ENCODE results near the gene TMEM131. TPM values are rescaled to one million over a fixed set of nuclear protein-coding genes. Genes with fewer than 3 reads are reported as not detected.

TMEM131 gene
- total RNA-seq, 1 donor from 2014 or later = 58.8 TPM

DNA sequence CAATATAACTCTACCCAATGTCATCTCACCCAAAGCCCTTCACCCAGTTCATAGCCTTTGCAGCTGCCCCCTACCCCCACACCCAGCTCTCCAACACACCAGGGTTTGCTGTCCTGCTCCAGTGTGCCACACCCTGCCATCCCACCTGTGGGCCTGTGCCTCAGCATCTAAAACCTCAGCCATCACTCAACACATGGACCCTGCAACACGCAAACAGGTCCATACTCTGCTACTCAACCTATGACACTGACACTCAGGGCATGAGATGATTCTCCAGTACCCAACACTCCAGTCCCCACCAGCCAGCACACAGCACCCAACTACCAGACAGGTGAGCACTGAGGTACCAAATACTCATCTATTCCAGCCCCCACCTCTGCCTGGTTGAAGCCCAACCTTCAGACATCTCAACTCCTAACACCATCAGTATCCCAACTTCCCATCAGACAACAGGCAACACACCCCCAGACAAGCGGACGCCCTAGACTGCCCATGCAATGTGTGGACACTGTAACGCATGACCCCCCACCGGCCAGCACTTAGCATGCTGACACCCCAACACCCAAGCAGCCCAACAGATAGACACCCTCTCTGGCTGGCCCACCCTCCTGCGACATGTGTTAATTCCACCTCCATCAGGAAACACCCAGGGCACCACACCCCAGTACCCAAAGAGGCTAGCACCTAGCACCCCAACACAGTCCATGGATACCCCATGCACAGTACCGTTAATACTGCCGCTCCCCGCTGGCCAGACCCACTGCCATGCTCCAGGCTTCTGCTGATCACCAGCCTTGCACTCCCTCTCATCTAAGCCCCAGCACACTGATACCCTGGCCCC is 257.3 kb downstream of the TMEM131 start:
- H3K27ac Mint-ChIP-seq = peak overlapping the region; percentile 56
- TF ChIP-seq, protein P1, sequence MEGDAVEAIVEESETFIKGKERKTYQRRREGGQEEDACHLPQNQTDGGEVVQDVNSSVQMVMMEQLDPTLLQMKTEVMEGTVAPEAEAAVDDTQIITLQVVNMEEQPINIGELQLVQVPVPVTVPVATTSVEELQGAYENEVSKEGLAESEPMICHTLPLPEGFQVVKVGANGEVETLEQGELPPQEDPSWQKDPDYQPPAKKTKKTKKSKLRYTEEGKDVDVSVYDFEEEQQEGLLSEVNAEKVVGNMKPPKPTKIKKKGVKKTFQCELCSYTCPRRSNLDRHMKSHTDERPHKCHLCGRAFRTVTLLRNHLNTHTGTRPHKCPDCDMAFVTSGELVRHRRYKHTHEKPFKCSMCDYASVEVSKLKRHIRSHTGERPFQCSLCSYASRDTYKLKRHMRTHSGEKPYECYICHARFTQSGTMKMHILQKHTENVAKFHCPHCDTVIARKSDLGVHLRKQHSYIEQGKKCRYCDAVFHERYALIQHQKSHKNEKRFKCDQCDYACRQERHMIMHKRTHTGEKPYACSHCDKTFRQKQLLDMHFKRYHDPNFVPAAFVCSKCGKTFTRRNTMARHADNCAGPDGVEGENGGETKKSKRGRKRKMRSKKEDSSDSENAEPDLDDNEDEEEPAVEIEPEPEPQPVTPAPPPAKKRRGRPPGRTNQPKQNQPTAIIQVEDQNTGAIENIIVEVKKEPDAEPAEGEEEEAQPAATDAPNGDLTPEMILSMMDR (IDR thresholded peaks at IDR 0.05; ENCODE audit: unreplicated experiment) = no peak
- no peak overlapping the region for H3K4me3 Mint-ChIP-seq (ENCODE audit: low read depth)
- H3K27me3 Mint-ChIP-seq = no peaks in the 10 kb centered on the region
- H3K4me1 Mint-ChIP-seq (ENCODE audit: low read depth) = peaks cover 7% of the 10 kb centered on the region
- no peak for DNase-seq (ENCODE audit: low spot score, unreplicated experiment)
- peaks cover 7% of the 10 kb centered on the region for H3K9me3 Mint-ChIP-seq (ENCODE audit: low read depth)
- H3K36me3 Mint-ChIP-seq (ENCODE audit: insufficient read depth) = peaks cover 4% of the 10 kb centered on the region

DNA sequence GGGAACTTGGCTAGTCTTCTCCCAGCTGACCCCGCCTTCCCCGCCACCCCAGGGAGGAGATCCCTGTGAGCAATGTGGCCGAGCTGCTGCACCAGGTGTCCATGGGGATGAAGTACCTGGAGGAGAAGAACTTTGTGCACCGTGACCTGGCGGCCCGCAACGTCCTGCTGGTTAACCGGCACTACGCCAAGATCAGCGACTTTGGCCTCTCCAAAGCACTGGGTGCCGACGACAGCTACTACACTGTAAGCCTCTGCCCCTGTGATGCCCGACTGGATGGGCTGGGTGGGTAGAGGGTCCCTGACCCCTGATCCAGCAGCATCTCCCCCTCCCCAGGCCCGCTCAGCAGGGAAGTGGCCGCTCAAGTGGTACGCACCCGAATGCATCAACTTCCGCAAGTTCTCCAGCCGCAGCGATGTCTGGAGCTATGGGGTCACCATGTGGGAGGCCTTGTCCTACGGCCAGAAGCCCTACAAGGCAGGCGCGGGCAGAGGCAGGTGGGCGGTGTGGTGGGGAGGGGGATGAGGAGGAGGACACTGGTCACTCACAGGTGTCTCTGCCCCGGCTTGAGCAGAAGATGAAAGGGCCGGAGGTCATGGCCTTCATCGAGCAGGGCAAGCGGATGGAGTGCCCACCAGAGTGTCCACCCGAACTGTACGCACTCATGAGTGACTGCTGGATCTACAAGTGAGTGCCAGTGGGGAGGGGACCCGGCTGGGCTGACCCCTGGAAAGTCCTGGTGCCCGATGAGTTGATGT is 258.1 kb downstream of the TMEM131 start:
- Mint-ChIP-seq H3K36me3 (ENCODE audit: insufficient read depth) (peaks cover 4% of the 10 kb centered on the region), H3K4me3 (ENCODE audit: low read depth) (no peak overlapping the region), H3K27me3 (no peaks in the 10 kb centered on the region), H3K4me1 (ENCODE audit: low read depth) (peaks cover 7% of the 10 kb centered on the region), H3K27ac (no peak overlapping the region), H3K9me3 (ENCODE audit: low read depth) (peaks cover 7% of the 10 kb centered on the region)
- no peak for DNase-seq (ENCODE audit: low spot score, unreplicated experiment)
- TF ChIP-seq, protein P1 (IDR thresholded peaks at IDR 0.05; ENCODE audit: unreplicated experiment) = no peak

- no peak overlapping the region for H3K27ac Mint-ChIP-seq
- TF ChIP-seq, protein P1 (IDR thresholded peaks at IDR 0.05; ENCODE audit: unreplicated experiment) = no peak
- H3K9me3 Mint-ChIP-seq (ENCODE audit: low read depth) = peaks cover 6% of the 10 kb centered on the region
- peaks cover 6% of the 10 kb centered on the region for H3K4me1 Mint-ChIP-seq (ENCODE audit: low read depth)
- no peak for DNase-seq (ENCODE audit: low spot score, unreplicated experiment)
- H3K4me3 Mint-ChIP-seq (ENCODE audit: low read depth) = no peak overlapping the region
- peaks cover 3% of the 10 kb centered on the region for H3K36me3 Mint-ChIP-seq (ENCODE audit: insufficient read depth)
- no peaks in the 10 kb centered on the region for H3K27me3 Mint-ChIP-seq
These were observed 259.0 kb downstream of the TMEM131 start for GRCh38 chr2:97736608-97737330.

- no peaks in the 10 kb centered on the region for H3K27me3 Mint-ChIP-seq
- no peak overlapping the region for H3K4me3 Mint-ChIP-seq (ENCODE audit: low read depth)
- TF ChIP-seq, protein P1 (IDR thresholded peaks at IDR 0.05; ENCODE audit: unreplicated experiment) = no peak
- H3K4me1 Mint-ChIP-seq (ENCODE audit: low read depth) = peaks cover 4% of the 10 kb centered on the region
- peaks cover 3% of the 10 kb centered on the region for H3K36me3 Mint-ChIP-seq (ENCODE audit: insufficient read depth)
- H3K9me3 Mint-ChIP-seq (ENCODE audit: low read depth) = peaks cover 3% of the 10 kb centered on the region
- no peak overlapping the region for H3K27ac Mint-ChIP-seq
- no peak for DNase-seq (ENCODE audit: low spot score, unreplicated experiment)
These were observed 259.6 kb downstream of the TMEM131 start for GRCh38 chr2:97736185-97736584.

DNA sequence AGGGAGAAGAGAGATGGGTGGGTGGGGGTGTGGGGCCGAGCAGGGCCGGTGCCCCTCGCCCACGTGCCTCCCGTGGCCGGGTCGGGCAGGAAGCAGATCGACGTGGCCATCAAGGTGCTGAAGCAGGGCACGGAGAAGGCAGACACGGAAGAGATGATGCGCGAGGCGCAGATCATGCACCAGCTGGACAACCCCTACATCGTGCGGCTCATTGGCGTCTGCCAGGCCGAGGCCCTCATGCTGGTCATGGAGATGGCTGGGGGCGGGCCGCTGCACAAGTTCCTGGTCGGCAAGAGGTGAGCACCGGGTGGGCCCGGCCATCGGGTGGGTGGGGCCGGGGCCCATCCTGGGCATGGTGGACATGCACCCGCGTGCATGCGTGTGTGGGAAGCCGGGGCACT is 260.6 kb downstream of the TMEM131 start:
- H3K4me3 Mint-ChIP-seq (ENCODE audit: low read depth) = no peak overlapping the region
- TF ChIP-seq, protein P1 (IDR thresholded peaks at IDR 0.05; ENCODE audit: unreplicated experiment) = no peak
- no peaks in the 10 kb centered on the region for H3K27me3 Mint-ChIP-seq
- H3K36me3 Mint-ChIP-seq (ENCODE audit: insufficient read depth) = peaks cover 3% of the 10 kb centered on the region
- no peak overlapping the region for H3K27ac Mint-ChIP-seq
- no peak for DNase-seq (ENCODE audit: low spot score, unreplicated experiment)
- no peaks in the 10 kb centered on the region for H3K4me1 Mint-ChIP-seq (ENCODE audit: low read depth)
- H3K9me3 Mint-ChIP-seq (ENCODE audit: low read depth) = no peaks in the 10 kb centered on the region
